Neural cell (in vitro differentiated cells): Measurements from ENCODE around the gene HBG1. TPM values are rescaled to one million over a fixed set of nuclear protein-coding genes. Genes with fewer than 3 reads are reported as not detected.

Experiments used
- H2AFZ ChIP-seq: fragments of 200-600, 300-800 bp; sonication (generic), shearing (Covaris generic); 2 replicates; pipeline ENCODE4 v1.6.0; 2014; ENCODE audit warnings: low read depth, mild to moderate bottlenecking, antibody characterized with exemption, low read length, moderate library complexity
- H3F3A ChIP-seq: fragments of 200-600 bp; shearing (Covaris generic); 2 replicates; pipeline ENCODE4 v1.6.1; 2016; ENCODE audit warnings: mild to moderate bottlenecking, moderate library complexity, mixed read lengths, antibody characterized with exemption, low read length; ENCODE audit not compliant: insufficient read depth, poor library complexity, severe bottlenecking
- H3K27ac ChIP-seq: fragments of 200-600, 300-800 bp; sonication (generic), shearing (Covaris generic); 2 replicates; pipeline ENCODE4 v1.5.1; 2014; ENCODE audit warnings: mild to moderate bottlenecking, low read length, moderate library complexity
- H3K27me3 ChIP-seq: fragments of 300-800, 200-600 bp; sonication (generic), shearing (Covaris generic); 2 replicates; pipeline ENCODE4 v1.6.0; 2014; ENCODE audit warnings: mild to moderate bottlenecking, low read depth, low read length, moderate library complexity; ENCODE audit not compliant: insufficient read depth
- H3K36me3 ChIP-seq: fragments of 300-800, 200-600 bp; sonication (generic), shearing (Covaris generic); 2 replicates; pipeline ENCODE4 v1.5.1; 2014; ENCODE audit warnings: mild to moderate bottlenecking, antibody characterized with exemption, low read length, moderate library complexity; ENCODE audit not compliant: insufficient read depth
- H3K4me2 ChIP-seq: fragments of 300-800, 200-600 bp; sonication (generic), shearing (Covaris generic); 2 replicates; pipeline ENCODE4 v1.6.0; 2014; ENCODE audit warnings: mild to moderate bottlenecking, low read length
- H3K4me3 ChIP-seq: fragments of 300-800, 200-600 bp; sonication (generic), shearing (Covaris generic); 2 replicates; pipeline ENCODE4 v1.5.1; 2014; ENCODE audit warnings: mild to moderate bottlenecking, low read length, moderate library complexity
- H3K79me2 ChIP-seq: fragments of 200-600 bp; shearing (Covaris generic); replicated peaks from 2 replicates; pipeline ENCODE4 v1.6.0; 2014; ENCODE audit warnings: mild to moderate bottlenecking, low read length, moderate library complexity; ENCODE audit not compliant: insufficient read depth
- H3K9ac ChIP-seq: fragments of 300-800, 200-600 bp; sonication (generic), shearing (Covaris generic); 2 replicates; pipeline ENCODE4 v1.6.1; 2016; ENCODE audit warnings: mild to moderate bottlenecking, low read length, mixed read lengths
- H3K9me2 ChIP-seq: fragments of 200-600 bp; shearing (Covaris generic); 2 replicates; pipeline ENCODE4 v1.6.1; 2016; ENCODE audit warnings: mild to moderate bottlenecking, low read length, mixed read lengths; ENCODE audit not compliant: insufficient read depth
- H3K9me3 ChIP-seq: fragments of 200-600, 300-800 bp; sonication (generic), shearing (Covaris generic); 2 replicates; pipeline ENCODE4 v1.6.1; 2016; ENCODE audit warnings: mild to moderate bottlenecking, mixed run types, low read length, moderate library complexity, mixed read lengths
- H4K20me1 ChIP-seq: fragments of 200-600 bp; shearing (Covaris generic); 2 replicates; pipeline ENCODE4 v1.6.1; 2016; ENCODE audit warnings: mild to moderate bottlenecking, mixed run types; ENCODE audit not compliant: insufficient read depth
- EP300 ChIP-seq: fragments of 450-650 bp; conservative IDR thresholded peaks from 2 replicates; pipeline ENCODE4 v1.6.1; 2014; ENCODE audit warnings: antibody characterized with exemption, mild to moderate bottlenecking, moderate library complexity; ENCODE audit not compliant: poor library complexity, severe bottlenecking
- EZH2 ChIP-seq: fragments of 200-600, 300-800 bp; shearing (Covaris generic), sonication (generic); IDR thresholded peaks from 2 replicates; pipeline ENCODE4 v1.6.1; 2014; ENCODE audit warnings: antibody characterized with exemption, low read length, borderline replicate concordance, mild to moderate bottlenecking; ENCODE audit not compliant: insufficient read depth, poor library complexity, severe bottlenecking
- MXI1 ChIP-seq: fragments of 450-650 bp; conservative IDR thresholded peaks from 2 replicates; pipeline ENCODE4 v1.6.1; 2014; ENCODE audit warnings: antibody characterized with exemption, mild to moderate bottlenecking; ENCODE audit not compliant: poor library complexity, severe bottlenecking
- POLR2AphosphoS5 ChIP-seq: IDR thresholded peaks from 2 replicates; pipeline ENCODE4 v1.6.1; 2012
- RAD21 ChIP-seq: fragments of 450-650 bp; conservative IDR thresholded peaks from 2 replicates; pipeline ENCODE4 v1.6.1; 2014; ENCODE audit warnings: antibody characterized with exemption, mild to moderate bottlenecking, moderate library complexity
- SMC3 ChIP-seq: fragments of 450-650 bp; conservative IDR thresholded peaks from 2 replicates; pipeline ENCODE4 v1.6.1; 2014; ENCODE audit warnings: antibody characterized with exemption, mild to moderate bottlenecking, moderate library complexity; ENCODE audit not compliant: poor library complexity
- polyA plus RNA-seq: library from polyadenylated mRNA; depleted of rRNA; stranded (reverse); fragments of >200 nt; gene quantifications from 2 replicates; pipeline ENCODE4 v1.2.3, GENCODE V29; 2014
- TF ChIP-seq, protein P1 (sequence below): fragments of 450-650 bp; IDR thresholded peaks from 2 replicates; pipeline ENCODE4 v1.5.1; 2014; ENCODE audit warnings: antibody characterized with exemption, mild to moderate bottlenecking, moderate library complexity; ENCODE audit not compliant: poor library complexity, severe bottlenecking
- TF ChIP-seq, protein P2 (sequence below): IDR thresholded peaks from 2 replicates; pipeline ENCODE4 v1.6.1; 2012; ENCODE audit warnings: borderline replicate concordance

The HBG1 gene
- polyA plus RNA-seq, 1 donor from 2014 or later = not detected

GRCh38 chr11:5265832-5266231, 16.2 kb upstream of the HBG1 start:
- no peaks in the 10 kb centered on the region for H3K36me3 ChIP-seq
- TF ChIP-seq EZH2 (no peak), RAD21 (no peak), MXI1 (no peak)
- no peak overlapping the region for H2AFZ ChIP-seq
- H3F3A ChIP-seq = no peaks in the 10 kb centered on the region
- no peaks in the 10 kb centered on the region for H3K79me2 ChIP-seq
- no peak overlapping the region for H3K4me3 ChIP-seq
- no peaks in the 10 kb centered on the region for H3K27me3 ChIP-seq
- no peaks in the 10 kb centered on the region for H4K20me1 ChIP-seq
- no peak overlapping the region for H3K27ac ChIP-seq
- no peaks in the 10 kb centered on the region for H3K9me2 ChIP-seq
- H3K9ac ChIP-seq = no peak overlapping the region
- no peaks in the 10 kb centered on the region for H3K9me3 ChIP-seq
- no peak overlapping the region for H3K4me2 ChIP-seq

- Histone ChIP-seq H3K79me2 (no peaks in the 10 kb centered on the region), H2AFZ (no peak overlapping the region), H3K9me3 (no peaks in the 10 kb centered on the region), H3K36me3 (no peaks in the 10 kb centered on the region), H3K27me3 (no peaks in the 10 kb centered on the region), H4K20me1 (no peaks in the 10 kb centered on the region), H3K9ac (no peak overlapping the region), H3K4me3 (no peak overlapping the region), H3K4me2 (no peak overlapping the region), H3F3A (no peaks in the 10 kb centered on the region), H3K27ac (no peak overlapping the region), H3K9me2 (no peaks in the 10 kb centered on the region)
- TF ChIP-seq EP300 = no peak
- no peak for TF ChIP-seq SMC3
- TF ChIP-seq RAD21 = no peak
- TF ChIP-seq, protein P1, sequence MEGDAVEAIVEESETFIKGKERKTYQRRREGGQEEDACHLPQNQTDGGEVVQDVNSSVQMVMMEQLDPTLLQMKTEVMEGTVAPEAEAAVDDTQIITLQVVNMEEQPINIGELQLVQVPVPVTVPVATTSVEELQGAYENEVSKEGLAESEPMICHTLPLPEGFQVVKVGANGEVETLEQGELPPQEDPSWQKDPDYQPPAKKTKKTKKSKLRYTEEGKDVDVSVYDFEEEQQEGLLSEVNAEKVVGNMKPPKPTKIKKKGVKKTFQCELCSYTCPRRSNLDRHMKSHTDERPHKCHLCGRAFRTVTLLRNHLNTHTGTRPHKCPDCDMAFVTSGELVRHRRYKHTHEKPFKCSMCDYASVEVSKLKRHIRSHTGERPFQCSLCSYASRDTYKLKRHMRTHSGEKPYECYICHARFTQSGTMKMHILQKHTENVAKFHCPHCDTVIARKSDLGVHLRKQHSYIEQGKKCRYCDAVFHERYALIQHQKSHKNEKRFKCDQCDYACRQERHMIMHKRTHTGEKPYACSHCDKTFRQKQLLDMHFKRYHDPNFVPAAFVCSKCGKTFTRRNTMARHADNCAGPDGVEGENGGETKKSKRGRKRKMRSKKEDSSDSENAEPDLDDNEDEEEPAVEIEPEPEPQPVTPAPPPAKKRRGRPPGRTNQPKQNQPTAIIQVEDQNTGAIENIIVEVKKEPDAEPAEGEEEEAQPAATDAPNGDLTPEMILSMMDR = no peak
- TF ChIP-seq, protein P2, sequence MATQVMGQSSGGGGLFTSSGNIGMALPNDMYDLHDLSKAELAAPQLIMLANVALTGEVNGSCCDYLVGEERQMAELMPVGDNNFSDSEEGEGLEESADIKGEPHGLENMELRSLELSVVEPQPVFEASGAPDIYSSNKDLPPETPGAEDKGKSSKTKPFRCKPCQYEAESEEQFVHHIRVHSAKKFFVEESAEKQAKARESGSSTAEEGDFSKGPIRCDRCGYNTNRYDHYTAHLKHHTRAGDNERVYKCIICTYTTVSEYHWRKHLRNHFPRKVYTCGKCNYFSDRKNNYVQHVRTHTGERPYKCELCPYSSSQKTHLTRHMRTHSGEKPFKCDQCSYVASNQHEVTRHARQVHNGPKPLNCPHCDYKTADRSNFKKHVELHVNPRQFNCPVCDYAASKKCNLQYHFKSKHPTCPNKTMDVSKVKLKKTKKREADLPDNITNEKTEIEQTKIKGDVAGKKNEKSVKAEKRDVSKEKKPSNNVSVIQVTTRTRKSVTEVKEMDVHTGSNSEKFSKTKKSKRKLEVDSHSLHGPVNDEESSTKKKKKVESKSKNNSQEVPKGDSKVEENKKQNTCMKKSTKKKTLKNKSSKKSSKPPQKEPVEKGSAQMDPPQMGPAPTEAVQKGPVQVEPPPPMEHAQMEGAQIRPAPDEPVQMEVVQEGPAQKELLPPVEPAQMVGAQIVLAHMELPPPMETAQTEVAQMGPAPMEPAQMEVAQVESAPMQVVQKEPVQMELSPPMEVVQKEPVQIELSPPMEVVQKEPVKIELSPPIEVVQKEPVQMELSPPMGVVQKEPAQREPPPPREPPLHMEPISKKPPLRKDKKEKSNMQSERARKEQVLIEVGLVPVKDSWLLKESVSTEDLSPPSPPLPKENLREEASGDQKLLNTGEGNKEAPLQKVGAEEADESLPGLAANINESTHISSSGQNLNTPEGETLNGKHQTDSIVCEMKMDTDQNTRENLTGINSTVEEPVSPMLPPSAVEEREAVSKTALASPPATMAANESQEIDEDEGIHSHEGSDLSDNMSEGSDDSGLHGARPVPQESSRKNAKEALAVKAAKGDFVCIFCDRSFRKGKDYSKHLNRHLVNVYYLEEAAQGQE = no peak
- TF ChIP-seq EZH2 = no peak
- TF ChIP-seq POLR2AphosphoS5 = no peak
- TF ChIP-seq MXI1 = no peak
These were observed 9.0 kb upstream of the HBG1 start for GRCh38 chr11:5258543-5259262.
